Esophagus muscularis mucosa (tissue), 4 donors: ENCODE results near the gene SPP1. TPM values are rescaled to one million over a fixed set of nuclear protein-coding genes. Genes with fewer than 3 reads are reported as not detected.
"Not testable (repeated sequence)": the region's sequence is repeated elsewhere in the genome, so short reads cannot be mapped to it uniquely, and the experiment has no call there.

ENCODE experiments used
- DNase-seq: peaks from one replicate; pipeline ENCODE4 v3.0.0-alpha.2; 2017; ENCODE audit errors: extremely low spot score
- H3K27ac ChIP-seq, 4 donors: fragments of 200-600 bp; sonication (generic); replicated peaks in 1 of 4; 1 replicate in 3 of 4; 2 replicates in 1 of 4; pipeline ENCODE4 v1.5.1; 2016 to 2019; ENCODE audit warnings: mild to moderate bottlenecking in 1 of 4
- H3K27me3 ChIP-seq, 4 donors: fragments of 200-600 bp; sonication (generic); one replicate each; pipeline versions ENCODE4 v1.5.1 to v1.6.0; 2016 to 2019
- H3K36me3 ChIP-seq, 4 donors: fragments of 200-600 bp; sonication (generic); one replicate each; pipeline ENCODE4 v1.5.1; 2016 to 2019
- H3K4me1 ChIP-seq, 4 donors: fragments of 200-600 bp; sonication (generic); one replicate each; pipeline ENCODE4 v1.5.1; 2016 to 2019
- H3K4me3 ChIP-seq, 4 donors: fragments of 200-600 bp; sonication (generic); 1 replicate in 2 of 4; 2 replicates in 2 of 4; pipeline ENCODE4 v1.5.1; 2016 to 2019; ENCODE audit warnings: mild to moderate bottlenecking in 4 of 4, moderate library complexity in 1 of 4
- H3K9me3 ChIP-seq, 4 donors: fragments of 200-600 bp; sonication (generic); 1 replicate in 3 of 4; 2 replicates in 1 of 4; pipeline ENCODE4 v1.5.1; 2016 to 2019
- CTCF ChIP-seq, 3 experiments: fragments of 200-600 bp in 2 of 3; fragments of 450-650 bp in 1 of 3; sonication (generic) in 2 of 3; IDR thresholded peaks; one replicate each; pipeline ENCODE4 v1.5.1; 2017 to 2019; ENCODE audit warnings: antibody characterized with exemption in 3 of 3, mild to moderate bottlenecking in 2 of 3, moderate library complexity in 1 of 3
- EP300 ChIP-seq: sonication (generic); formaldehyde crosslinking; IDR thresholded peaks from one replicate; pipeline ENCODE4 v1.6.1; 2017; ENCODE audit warnings: antibody characterized with exemption
- POLR2A ChIP-seq: fragments of 450-650 bp; IDR thresholded peaks from one replicate; pipeline ENCODE4 v1.6.1; 2017; ENCODE audit warnings: antibody characterized with exemption, moderate library complexity, mild to moderate bottlenecking, low read depth
- POLR2AphosphoS5 ChIP-seq, 2 donors: sonication (generic); formaldehyde crosslinking; IDR thresholded peaks; one replicate each; pipeline ENCODE4 v1.6.1; 2017; ENCODE audit warnings: antibody characterized with exemption in 2 of 2
- WGBS: methylation state at CpG from one replicate; pipeline ENCODE4 v1.1.5; 2018; 5-methylcytosine and 5-hydroxymethylcytosine counted together
- intact Hi-C: fragments of 100-400 bp; cut with DNase I; formaldehyde crosslinking; loops from one replicate; pipeline ENCODE4 v1.15.1; 2023
- total RNA-seq, 4 donors: library from RNA; depleted of rRNA; stranded (reverse); fragments of >200 nt; gene quantifications; one replicate each; pipeline versions ENCODE4 v1.1.0 to v1.2.1, GENCODE V29; 2016

SPP1 gene
- total RNA-seq, 4 donors from 2014 or later = 2.5 to 45.4 (median 15.0) TPM

GRCh38 chr4:87939978-87940690 is 35.4 kb upstream of the SPP1 start:
- TF ChIP-seq POLR2A (no peak), POLR2AphosphoS5 (IDR thresholded peaks at IDR 0.05) (no peak), EP300 (no peak), CTCF (IDR thresholded peaks at IDR 0.05) (no peak)
- WGBS = 64% methylated on average over 2 of the region's 2 CpGs
- Histone ChIP-seq H3K4me3 (no peak overlapping the region), H3K36me3 (no peaks in the 10 kb centered on the region), H3K4me1 (no peaks in the 10 kb centered on the region), H3K9me3 (no peaks in the 10 kb centered on the region), H3K27ac (no peak overlapping the region), H3K27me3 (no peaks in the 10 kb centered on the region)
- intact Hi-C loops = no loop called here
- no peak for DNase-seq

GRCh38 chr4:87940809-87941208 is 34.7 kb upstream of the SPP1 start:
- H3K4me1 ChIP-seq, H3K36me3 ChIP-seq, H3K27ac ChIP-seq, H3K27me3 ChIP-seq, H3K4me3 ChIP-seq, H3K9me3 ChIP-seq, intact Hi-C loops, DNase-seq: not testable (repeated sequence)
- 87% methylated on average over 2 of the region's 2 CpGs for whole genome bisulfite sequencing

GRCh38 chr4:87941537-87942392 is 33.7 kb upstream of the SPP1 start:
- H3K27me3 ChIP-seq = no peaks in the 10 kb centered on the region
- intact Hi-C loops = no loop called here
- H3K36me3 ChIP-seq = no peaks in the 10 kb centered on the region
- no peak for TF ChIP-seq EP300
- no peak for TF ChIP-seq POLR2A
- no peak for TF ChIP-seq CTCF (IDR thresholded peaks at IDR 0.05)
- no peak for TF ChIP-seq POLR2AphosphoS5 (IDR thresholded peaks at IDR 0.05)
- no peak overlapping the region for H3K27ac ChIP-seq
- H3K4me1 ChIP-seq = no peaks in the 10 kb centered on the region
- no peaks in the 10 kb centered on the region for H3K9me3 ChIP-seq
- no peak for DNase-seq
- no peak overlapping the region for H3K4me3 ChIP-seq
- 87% methylated on average over 4 of the region's 5 CpGs for WGBS

GRCh38 chr4:87943660-87944149 is 31.8 kb upstream of the SPP1 start:
- Histone ChIP-seq H3K27ac (no peak overlapping the region), H3K9me3 (no peaks in the 10 kb centered on the region), H3K36me3 (no peaks in the 10 kb centered on the region), H3K4me3 (no peak overlapping the region), H3K27me3 (no peaks in the 10 kb centered on the region), H3K4me1 (no peaks in the 10 kb centered on the region)
- DNase-seq = no peak
- TF ChIP-seq EP300 = no peak
- intact Hi-C loops = no loop called here
- WGBS = 87% methylated on average over 3 of the region's 3 CpGs

- intact Hi-C loops = no loop called here
- 89% methylated on average over 8 of the region's 8 CpGs for WGBS
- no peak for TF ChIP-seq POLR2A
- no peak for TF ChIP-seq POLR2AphosphoS5 (IDR thresholded peaks at IDR 0.05)
- TF ChIP-seq EP300 = no peak
Measured at GRCh38 chr4:87944967-87945366, 30.5 kb upstream of the SPP1 start.

GRCh38 chr4:87946766-87947165 is 28.7 kb upstream of the SPP1 start:
- Histone ChIP-seq H3K4me3 (no peak overlapping the region), H3K4me1 (peaks cover 5 to 14% (median 12%) of the 10 kb centered on the region in 4 donors), H3K9me3 (no peaks in the 10 kb centered on the region), H3K27ac (no peak overlapping the region), H3K27me3 (no peaks in the 10 kb centered on the region), H3K36me3 (no peaks in the 10 kb centered on the region)
- WGBS = 97% methylated on average over 3 of the region's 3 CpGs
- TF ChIP-seq CTCF (IDR thresholded peaks at IDR 0.05) (no peak), POLR2A (no peak), POLR2AphosphoS5 (IDR thresholded peaks at IDR 0.05) (no peak), EP300 (no peak)
- intact Hi-C loops = no loop called here
- DNase-seq = no peak

More at GRCh38 chr4:87944967-87945366, 30.5 kb upstream of the SPP1 start:
- no peak overlapping the region for H3K27ac ChIP-seq
- H3K36me3 ChIP-seq = no peaks in the 10 kb centered on the region
- no peaks in the 10 kb centered on the region for H3K9me3 ChIP-seq
- no peak for DNase-seq
- no peak overlapping the region for H3K4me3 ChIP-seq
- H3K4me1 ChIP-seq = peaks cover 0 to 5% (median 4%) of the 10 kb centered on the region in 4 donors
- no peaks in the 10 kb centered on the region for H3K27me3 ChIP-seq
